Vagina (tissue), 2 donors: Measurements from ENCODE around the gene ATP1B3. TPM values are rescaled to one million over a fixed set of nuclear protein-coding genes. Genes with fewer than 3 reads are reported as not detected.
"Not testable (repeated sequence)": the region's sequence is repeated elsewhere in the genome, so short reads cannot be mapped to it uniquely, and the experiment has no call there.

ENCODE experiments used
- DNase-seq, 2 donors: peaks; one replicate each; pipeline ENCODE4 v3.0.0-alpha.2; 2017; ENCODE audit errors: extremely low spot score in 2 of 2
- H3K27ac ChIP-seq: fragments of 200-600 bp; sonication (generic); one replicate; pipeline ENCODE4 v1.5.1; 2019
- H3K27me3 ChIP-seq: fragments of 200-600 bp; sonication (generic); one replicate; pipeline ENCODE4 v1.5.1; 2019
- H3K36me3 ChIP-seq, 2 donors: fragments of 200-600 bp; sonication (generic); one replicate each; pipeline ENCODE4 v1.5.1; 2017 to 2019
- H3K4me1 ChIP-seq: fragments of 200-600 bp; sonication (generic); one replicate; pipeline ENCODE4 v1.5.1; 2019
- H3K4me3 ChIP-seq, 2 donors: fragments of 200-600 bp; sonication (generic); 1 replicate in 1 of 2; 2 replicates in 1 of 2; pipeline ENCODE4 v1.5.1; 2016 to 2019
- H3K9me3 ChIP-seq: fragments of 200-600 bp; sonication (generic); one replicate; pipeline ENCODE4 v1.5.1; 2019
- CTCF ChIP-seq, 3 experiments: fragments of 450-650 bp in 2 of 3; fragments of 200-600 bp in 1 of 3; sonication (generic) in 1 of 3; IDR thresholded peaks; one replicate each; pipeline ENCODE4 v1.5.1; 2017 to 2019; ENCODE audit warnings: antibody characterized with exemption in 3 of 3, mild to moderate bottlenecking in 2 of 3, moderate library complexity in 2 of 3
- POLR2AphosphoS5 ChIP-seq, 2 donors: sonication (generic); formaldehyde crosslinking; IDR thresholded peaks; one replicate each; pipeline ENCODE4 v1.9.0; 2017; ENCODE audit warnings: antibody characterized with exemption in 2 of 2, mild to moderate bottlenecking in 2 of 2, low read depth in 1 of 2; ENCODE audit not compliant: insufficient read depth in 1 of 2
- intact Hi-C: fragments of 100-400 bp; cut with DNase I; formaldehyde crosslinking; loops from one replicate; pipeline ENCODE4 v1.15.1; 2023
- small RNA-seq: library from RNA; depleted of rRNA; stranded (forward); fragments of <200 nt; gene quantifications from one replicate; pipeline ENCODE3, GENCODE V24; 2016
- total RNA-seq: library from RNA; depleted of rRNA; stranded (reverse); fragments of >200 nt; gene quantifications from one replicate; pipeline ENCODE4 v1.2.3, GENCODE V29; 2016

Gene ATP1B3
- total RNA-seq, 1 donor from 2014 or later, result 88.1 TPM

DNA sequence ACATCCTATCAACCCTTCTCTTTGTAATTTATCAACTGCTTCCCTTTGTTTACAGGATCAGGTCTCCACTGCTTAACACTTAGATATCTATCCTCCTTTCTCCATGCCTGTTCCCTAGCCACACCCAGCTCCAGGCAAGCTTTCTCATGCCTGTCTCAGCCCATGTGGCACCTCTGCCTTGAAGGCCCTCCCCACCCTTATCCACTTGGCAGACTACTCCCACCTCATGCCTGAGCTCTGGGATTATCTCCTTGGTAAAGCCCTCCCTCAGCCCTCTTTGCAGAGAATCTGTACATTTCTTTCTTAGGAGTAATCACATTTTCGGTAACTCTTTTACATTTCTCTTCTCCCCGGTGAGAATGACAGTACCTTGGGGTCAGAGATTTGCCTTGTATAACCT is 96.0 kb downstream of the ATP1B3 start:
- Histone ChIP-seq H3K4me3 (no peak overlapping the region), H3K4me1 (no peaks in the 10 kb centered on the region), H3K27me3 (no peaks in the 10 kb centered on the region), H3K9me3 (no peaks in the 10 kb centered on the region), H3K27ac (no peak overlapping the region), H3K36me3 (peaks cover 0 to 4% of the 10 kb centered on the region in 2 donors)
- intact Hi-C loops, result no loop called here
- TF ChIP-seq CTCF (IDR thresholded peaks at IDR 0.05) (no peak), POLR2AphosphoS5 (IDR thresholded peaks at IDR 0.05; ENCODE audit: insufficient read depth in 1 of 2, low read depth in 1 of 2) (no peak)
- no peak for DNase-seq

- H3K36me3 ChIP-seq, H3K4me1 ChIP-seq, H3K27ac ChIP-seq, H3K27me3 ChIP-seq, H3K4me3 ChIP-seq, intact Hi-C loops, DNase-seq, H3K9me3 ChIP-seq: not testable (repeated sequence)
Observed at GRCh38 chr3:141974777-141975176, 98.3 kb downstream of the ATP1B3 start.

Small RNA genes within 50 kb of the gene (small RNA-seq; reads per million reads assigned to genes)
- gene HMGN2P25, result not detected
- not detected for gene RNU6-509P

Other genes with a start within 250 kb of the ATP1B3 start
- gene RNF7, start 138.3 kb upstream of the ATP1B3 start, total RNA-seq, result 57.0 TPM
- gene GRK7, start 113.2 kb upstream of the ATP1B3 start, total RNA-seq, result 0.98 TPM